ENCODE results near the gene PRXL2C. TPM values are rescaled to one million over a fixed set of nuclear protein-coding genes. Genes with fewer than 3 reads are reported as not detected.
A peak's percentile ranks its signal among the peaks of the same experiment; 100 is the strongest.

Gene PRXL2C
- total RNA-seq, 1 donor from 2014 or later: 12.6 TPM

GRCh38 chr9:96644137-96644536, 11.0 kb downstream of the PRXL2C start:
- Mint-ChIP-seq H3K27me3 (ENCODE audit: low read depth, unreplicated experiment) (no peaks in the 10 kb centered on the region), H3K4me1 (ENCODE audit: low read depth, unreplicated experiment) (no peaks in the 10 kb centered on the region), H3K9me3 (ENCODE audit: unreplicated experiment) (no peaks in the 10 kb centered on the region), H3K27ac (ENCODE audit: unreplicated experiment) (no peak overlapping the region), H3K36me3 (ENCODE audit: low read depth, unreplicated experiment) (peaks cover 9% of the 10 kb centered on the region), H3K4me3 (ENCODE audit: unreplicated experiment) (no peak overlapping the region)
- no peaks in the 10 kb centered on the region for H4K20me1 ChIP-seq (ENCODE audit: insufficient read depth, low read length)
- no peaks in the 10 kb centered on the region for H3K79me2 ChIP-seq (ENCODE audit: insufficient read depth, low read length)
- H3K27me3 ChIP-seq (ENCODE audit: insufficient read depth, low read length): no peaks in the 10 kb centered on the region
- H3K4me2 ChIP-seq (ENCODE audit: low read length): no peak overlapping the region
- peaks cover 10% of the 10 kb centered on the region for H3K36me3 ChIP-seq (ENCODE audit: insufficient read depth, low read length)
- no peaks in the 10 kb centered on the region for H3K4me1 ChIP-seq (ENCODE audit: insufficient read depth, low read length)
- H3K9ac ChIP-seq (ENCODE audit: low read length): no peak overlapping the region
- FAIRE-seq (no peak), DNase-seq (ENCODE audit: low read depth) (no peak)
- H3K27ac ChIP-seq (ENCODE audit: low read depth, low read length): no peak overlapping the region
- H3K4me3 ChIP-seq (ENCODE audit: insufficient read depth, low read depth, low read length): no peak overlapping the region
- no peak for TF ChIP-seq EZH2 (IDR thresholded peaks at IDR 0.05; ENCODE audit: insufficient read depth, low read length)
- no peak overlapping the region for H2AFZ ChIP-seq (ENCODE audit: low read depth, low read length)
- no peaks in the 10 kb centered on the region for H3K9me3 ChIP-seq (ENCODE audit: insufficient read depth, low read depth, low read length)

- no peaks in the 10 kb centered on the region for H3K27me3 ChIP-seq (ENCODE audit: insufficient read depth, low read length)
- H3K9ac ChIP-seq (ENCODE audit: low read length): no peak overlapping the region
- no peaks in the 10 kb centered on the region for H3K4me1 ChIP-seq (ENCODE audit: insufficient read depth, low read length)
- H3K9me3 ChIP-seq (ENCODE audit: insufficient read depth, low read depth, low read length): no peaks in the 10 kb centered on the region
- Mint-ChIP-seq H3K9me3 (ENCODE audit: unreplicated experiment) (no peaks in the 10 kb centered on the region), H3K36me3 (ENCODE audit: low read depth, unreplicated experiment) (peaks cover 9% of the 10 kb centered on the region), H3K4me3 (ENCODE audit: unreplicated experiment) (no peak overlapping the region), H3K27ac (ENCODE audit: unreplicated experiment) (no peak overlapping the region), H3K27me3 (ENCODE audit: low read depth, unreplicated experiment) (no peaks in the 10 kb centered on the region), H3K4me1 (ENCODE audit: low read depth, unreplicated experiment) (no peaks in the 10 kb centered on the region)
- no peak for TF ChIP-seq EZH2 (IDR thresholded peaks at IDR 0.05; ENCODE audit: insufficient read depth, low read length)
- TF ChIP-seq CTCF (IDR thresholded peaks at IDR 0.05; ENCODE audit: insufficient read depth, low read depth, low read length): no peak
- H3K27ac ChIP-seq (ENCODE audit: low read depth, low read length): no peak overlapping the region
- no peak for DNase-seq (ENCODE audit: low read depth)
- peaks cover 7% of the 10 kb centered on the region for H3K36me3 ChIP-seq (ENCODE audit: insufficient read depth, low read length)
- H4K20me1 ChIP-seq (ENCODE audit: insufficient read depth, low read length): no peaks in the 10 kb centered on the region
- no peak overlapping the region for H3K4me2 ChIP-seq (ENCODE audit: low read length)
- no peaks in the 10 kb centered on the region for H3K79me2 ChIP-seq (ENCODE audit: insufficient read depth, low read length)
- no peak overlapping the region for H3K4me3 ChIP-seq (ENCODE audit: insufficient read depth, low read depth, low read length)
- H2AFZ ChIP-seq (ENCODE audit: low read depth, low read length): no peak overlapping the region
- no peak for FAIRE-seq
Observed at GRCh38 chr9:96641514-96641913, 13.6 kb downstream of the PRXL2C start.

GRCh38 chr9:96638606-96639364, 16.3 kb downstream of the PRXL2C start:
- no peak for FAIRE-seq
- H3K36me3 Mint-ChIP-seq (ENCODE audit: low read depth, unreplicated experiment): no peaks in the 10 kb centered on the region

More at GRCh38 chr9:96638606-96639364, 16.3 kb downstream of the PRXL2C start:
- H3K79me2 ChIP-seq (ENCODE audit: insufficient read depth, low read length): no peaks in the 10 kb centered on the region
- H3K4me3 Mint-ChIP-seq (ENCODE audit: unreplicated experiment): no peak overlapping the region
- no peak for TF ChIP-seq EZH2 (IDR thresholded peaks at IDR 0.05; ENCODE audit: insufficient read depth, low read length)
- no peak for TF ChIP-seq CTCF (IDR thresholded peaks at IDR 0.05; ENCODE audit: insufficient read depth, low read depth, low read length)
- no peaks in the 10 kb centered on the region for H3K9me3 ChIP-seq (ENCODE audit: insufficient read depth, low read depth, low read length)
- H3K27ac ChIP-seq (ENCODE audit: low read depth, low read length): no peak overlapping the region
- no peaks in the 10 kb centered on the region for H3K9me3 Mint-ChIP-seq (ENCODE audit: unreplicated experiment)
- H3K27me3 ChIP-seq (ENCODE audit: insufficient read depth, low read length): no peaks in the 10 kb centered on the region
- no peaks in the 10 kb centered on the region for H3K4me1 ChIP-seq (ENCODE audit: insufficient read depth, low read length)
- peaks cover 5% of the 10 kb centered on the region for H3K36me3 ChIP-seq (ENCODE audit: insufficient read depth, low read length)
- H3K4me3 ChIP-seq (ENCODE audit: insufficient read depth, low read depth, low read length): no peak overlapping the region
- no peak overlapping the region for H3K4me2 ChIP-seq (ENCODE audit: low read length)
- no peaks in the 10 kb centered on the region for H4K20me1 ChIP-seq (ENCODE audit: insufficient read depth, low read length)
- H2AFZ ChIP-seq (ENCODE audit: low read depth, low read length): no peak overlapping the region
- no peak overlapping the region for H3K9ac ChIP-seq (ENCODE audit: low read length)
- H3K27me3 Mint-ChIP-seq (ENCODE audit: low read depth, unreplicated experiment): no peaks in the 10 kb centered on the region
- no peak overlapping the region for H3K27ac Mint-ChIP-seq (ENCODE audit: unreplicated experiment)
- no peaks in the 10 kb centered on the region for H3K4me1 Mint-ChIP-seq (ENCODE audit: low read depth, unreplicated experiment)
- DNase-seq (ENCODE audit: low read depth): peak; percentile 27
